ENCODE measurements around the gene AJUBA. TPM values are rescaled to one million over a fixed set of nuclear protein-coding genes. Genes with fewer than 3 reads are reported as not detected.

Gene AJUBA
- total and polyA plus RNA-seq, 9 donors: 30.5 to 48.6 (median 40.7) TPM

GRCh38 chr14:22922294-22922693 is 60.1 kb downstream of the AJUBA start:
- no peaks in the 10 kb centered on the region for H3K9me3 ChIP-seq (replicated peaks; ENCODE audit: control insufficient read depth, low read depth, low read length)
- no peak overlapping the region for H3K4me3 ChIP-seq (ENCODE audit: low read length)
- H3K4me1 ChIP-seq (ENCODE audit: control insufficient read depth, insufficient read depth, low read length): peaks cover 14% of the 10 kb centered on the region
- H3K36me3 ChIP-seq (ENCODE audit: control insufficient read depth, insufficient read depth, low read length): peaks cover 69% of the 10 kb centered on the region
- H3K27ac ChIP-seq (ENCODE audit: low read length): no peak overlapping the region
- DNase-seq: no peak
- 87% methylated on average over 2 of the region's 2 CpGs for WGBS (ENCODE audit: insufficient coverage)
- H3K27me3 ChIP-seq (ENCODE audit: control insufficient read depth, insufficient read depth, low read length): no peaks in the 10 kb centered on the region

Other genes with a start within 250 kb of the AJUBA start
- 171 TPM for gene OXA1L, start 215.9 kb downstream of the AJUBA start, total RNA-seq
- gene OXA1L, start 215.9 kb downstream of the AJUBA start, polyA plus RNA-seq (ENCODE audit: insufficient read depth in 1 of 8, insufficient read length in 8 of 8, low replicate concordance in 1 of 8): 100 to 1,000 TPM; 181 to 242 (median 205) TPM
- gene SLC7A7, start 167.1 kb downstream of the AJUBA start, total RNA-seq: 15.8 TPM
- 10 to 100 TPM; 23.5 to 59.3 (median 29.2) TPM for gene SLC7A7, start 167.1 kb downstream of the AJUBA start, polyA plus RNA-seq (ENCODE audit: insufficient read depth in 1 of 8, insufficient read length in 8 of 8, low replicate concordance in 1 of 8)
- gene MRPL52, start 152.7 kb downstream of the AJUBA start, total RNA-seq: 69.2 TPM
- gene MRPL52, start 152.7 kb downstream of the AJUBA start, polyA plus RNA-seq (ENCODE audit: insufficient read depth in 1 of 8, insufficient read length in 8 of 8, low replicate concordance in 1 of 8): 10 to 100 TPM; 54.3 to 85.8 (median 66.0) TPM
- gene MMP14, start 146.0 kb downstream of the AJUBA start, total RNA-seq: 232 TPM
- 100 to 1,000 TPM; 108 to 315 (median 188) TPM for gene MMP14, start 146.0 kb downstream of the AJUBA start, polyA plus RNA-seq (ENCODE audit: insufficient read depth in 1 of 8, insufficient read length in 8 of 8, low replicate concordance in 1 of 8)
- 14.5 TPM for gene LRP10, start 110.8 kb downstream of the AJUBA start, total RNA-seq
- 10 to 100 TPM; 34.1 to 49.9 (median 47.2) TPM for gene LRP10, start 110.8 kb downstream of the AJUBA start, polyA plus RNA-seq (ENCODE audit: insufficient read depth in 1 of 8, insufficient read length in 8 of 8, low replicate concordance in 1 of 8)
- 0.13 TPM for gene REM2, start 99.3 kb downstream of the AJUBA start, total RNA-seq
- under 1 TPM in 7 of 8 donors, not detected in 1; 0.15 to 0.32 (median 0.19) TPM for gene REM2, start 99.3 kb downstream of the AJUBA start, polyA plus RNA-seq (ENCODE audit: insufficient read depth in 1 of 8, insufficient read length in 8 of 8, low replicate concordance in 1 of 8)
- gene RBM23, start 63.4 kb downstream of the AJUBA start, total RNA-seq: 67.6 TPM
- gene RBM23, start 63.4 kb downstream of the AJUBA start, polyA plus RNA-seq (ENCODE audit: insufficient read depth in 1 of 8, insufficient read length in 8 of 8, low replicate concordance in 1 of 8): 10 to 100 TPM; 51.7 to 66.3 (median 55.8) TPM
- gene PRMT5, start 53.2 kb downstream of the AJUBA start, total RNA-seq: 41.8 TPM
- gene PRMT5, start 53.2 kb downstream of the AJUBA start, polyA plus RNA-seq (ENCODE audit: insufficient read depth in 1 of 8, insufficient read length in 8 of 8, low replicate concordance in 1 of 8): 10 to 100 TPM; 57.9 to 85.2 (median 71.2) TPM
- 39.3 TPM for gene HAUS4, start 25.5 kb downstream of the AJUBA start, total RNA-seq
- 10 to 100 TPM; 31.2 to 42.9 (median 38.0) TPM for gene HAUS4, start 25.5 kb downstream of the AJUBA start, polyA plus RNA-seq (ENCODE audit: insufficient read depth in 1 of 8, insufficient read length in 8 of 8, low replicate concordance in 1 of 8)
- 10.0 TPM for gene C14orf93, start 27.6 kb upstream of the AJUBA start, total RNA-seq
- 10 to 100 TPM in 5 of 8 donors, 1 to 10 TPM in 3; 8.8 to 15.9 (median 11.2) TPM for gene C14orf93, start 27.6 kb upstream of the AJUBA start, polyA plus RNA-seq (ENCODE audit: insufficient read depth in 1 of 8, insufficient read length in 8 of 8, low replicate concordance in 1 of 8)
- 154 TPM for gene PSMB5, start 52.3 kb upstream of the AJUBA start, total RNA-seq
- gene PSMB5, start 52.3 kb upstream of the AJUBA start, polyA plus RNA-seq (ENCODE audit: insufficient read depth in 1 of 8, insufficient read length in 8 of 8, low replicate concordance in 1 of 8): 100 to 1,000 TPM; 221 to 278 (median 253) TPM
- not detected for gene PSMB11, start 59.7 kb upstream of the AJUBA start, total RNA-seq
- gene PSMB11, start 59.7 kb upstream of the AJUBA start, polyA plus RNA-seq (ENCODE audit: insufficient read depth in 1 of 8, insufficient read length in 8 of 8, low replicate concordance in 1 of 8): not detected
- gene CDH24, start 75.0 kb upstream of the AJUBA start, total RNA-seq: 2.1 TPM
- 1 to 10 TPM; 3.0 to 6.8 (median 5.0) TPM for gene CDH24, start 75.0 kb upstream of the AJUBA start, polyA plus RNA-seq (ENCODE audit: insufficient read depth in 1 of 8, insufficient read length in 8 of 8, low replicate concordance in 1 of 8)
- 72.5 TPM for gene ACIN1, start 112.6 kb upstream of the AJUBA start, total RNA-seq
- gene ACIN1, start 112.6 kb upstream of the AJUBA start, polyA plus RNA-seq (ENCODE audit: insufficient read depth in 1 of 8, insufficient read length in 8 of 8, low replicate concordance in 1 of 8): 100 to 1,000 TPM; 121 to 157 (median 135) TPM
- 46.0 TPM for gene C14orf119, start 113.0 kb upstream of the AJUBA start, total RNA-seq
- gene C14orf119, start 113.0 kb upstream of the AJUBA start, polyA plus RNA-seq (ENCODE audit: insufficient read depth in 1 of 8, insufficient read length in 8 of 8, low replicate concordance in 1 of 8): 10 to 100 TPM; 47.4 to 68.2 (median 54.6) TPM
- not detected for gene CIROP, start 122.4 kb upstream of the AJUBA start, total RNA-seq
- not detected for gene CIROP, start 122.4 kb upstream of the AJUBA start, polyA plus RNA-seq (ENCODE audit: insufficient read depth in 1 of 8, insufficient read length in 8 of 8, low replicate concordance in 1 of 8)
- 0.13 TPM for gene CEBPE, start 136.7 kb upstream of the AJUBA start, total RNA-seq
- under 1 TPM; 0.12 to 0.33 (median 0.16) TPM for gene CEBPE, start 136.7 kb upstream of the AJUBA start, polyA plus RNA-seq (ENCODE audit: insufficient read depth in 1 of 8, insufficient read length in 8 of 8, low replicate concordance in 1 of 8)
- 4.2 TPM for gene SLC7A8, start 201.1 kb upstream of the AJUBA start, total RNA-seq
- 10 to 100 TPM in 2 of 8 donors, 1 to 10 TPM in 6; 2.6 to 10.6 (median 5.0) TPM for gene SLC7A8, start 201.1 kb upstream of the AJUBA start, polyA plus RNA-seq (ENCODE audit: insufficient read depth in 1 of 8, insufficient read length in 8 of 8, low replicate concordance in 1 of 8)